Panc1 (cell line): ENCODE measurements around the gene CLEC16A.

Source experiments
- POLR2AphosphoS5 ChIP-seq: IDR thresholded peaks from 2 replicates; pipeline ENCODE4 v1.6.1; 2012; ENCODE audit warnings: mild to moderate bottlenecking, low read depth, low read length, moderate library complexity
- TCF7L2 ChIP-seq: IDR thresholded peaks from 2 replicates; pipeline ENCODE4 v1.6.1; 2011; ENCODE audit warnings: mild to moderate bottlenecking, low read depth, low read length, inconsistent platforms
- TF ChIP-seq, protein P1 (sequence below), 2 experiments: IDR thresholded peaks; 2 replicates each; pipeline ENCODE4 v1.6.1; 2011 to 2012; ENCODE audit warnings: low read depth in 2 of 2, control low read depth in 1 of 2, low read length in 1 of 2, mild to moderate bottlenecking in 1 of 2, moderate library complexity in 1 of 2; ENCODE audit not compliant: insufficient read depth in 1 of 2
- TF ChIP-seq, protein P2 (sequence below): fragments of 450-650 bp; IDR thresholded peaks from 2 replicates; pipeline ENCODE4 v1.5.1; 2017; ENCODE audit warnings: mild to moderate bottlenecking

DNA sequence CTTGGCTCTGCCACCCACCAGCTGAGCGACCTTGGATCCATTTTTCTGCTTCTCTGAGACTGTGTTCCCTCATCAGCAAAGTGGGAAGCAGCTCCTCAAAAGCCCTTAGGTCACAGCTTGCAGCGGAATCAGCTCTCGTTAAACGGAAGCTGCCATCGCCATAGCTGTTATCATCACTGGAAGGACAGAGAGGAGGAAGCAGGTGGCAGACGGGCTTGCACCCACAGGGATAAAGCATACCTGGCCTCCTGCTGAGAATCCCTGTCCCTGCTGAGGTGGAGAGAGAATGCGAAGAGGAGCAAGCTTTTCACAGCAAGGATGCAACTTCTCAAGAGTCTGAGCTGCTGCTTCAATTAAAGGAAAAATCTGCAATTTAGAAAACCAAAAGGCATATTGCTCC lies 106.6 kb downstream of the CLEC16A start:
- TF ChIP-seq, protein P1, sequence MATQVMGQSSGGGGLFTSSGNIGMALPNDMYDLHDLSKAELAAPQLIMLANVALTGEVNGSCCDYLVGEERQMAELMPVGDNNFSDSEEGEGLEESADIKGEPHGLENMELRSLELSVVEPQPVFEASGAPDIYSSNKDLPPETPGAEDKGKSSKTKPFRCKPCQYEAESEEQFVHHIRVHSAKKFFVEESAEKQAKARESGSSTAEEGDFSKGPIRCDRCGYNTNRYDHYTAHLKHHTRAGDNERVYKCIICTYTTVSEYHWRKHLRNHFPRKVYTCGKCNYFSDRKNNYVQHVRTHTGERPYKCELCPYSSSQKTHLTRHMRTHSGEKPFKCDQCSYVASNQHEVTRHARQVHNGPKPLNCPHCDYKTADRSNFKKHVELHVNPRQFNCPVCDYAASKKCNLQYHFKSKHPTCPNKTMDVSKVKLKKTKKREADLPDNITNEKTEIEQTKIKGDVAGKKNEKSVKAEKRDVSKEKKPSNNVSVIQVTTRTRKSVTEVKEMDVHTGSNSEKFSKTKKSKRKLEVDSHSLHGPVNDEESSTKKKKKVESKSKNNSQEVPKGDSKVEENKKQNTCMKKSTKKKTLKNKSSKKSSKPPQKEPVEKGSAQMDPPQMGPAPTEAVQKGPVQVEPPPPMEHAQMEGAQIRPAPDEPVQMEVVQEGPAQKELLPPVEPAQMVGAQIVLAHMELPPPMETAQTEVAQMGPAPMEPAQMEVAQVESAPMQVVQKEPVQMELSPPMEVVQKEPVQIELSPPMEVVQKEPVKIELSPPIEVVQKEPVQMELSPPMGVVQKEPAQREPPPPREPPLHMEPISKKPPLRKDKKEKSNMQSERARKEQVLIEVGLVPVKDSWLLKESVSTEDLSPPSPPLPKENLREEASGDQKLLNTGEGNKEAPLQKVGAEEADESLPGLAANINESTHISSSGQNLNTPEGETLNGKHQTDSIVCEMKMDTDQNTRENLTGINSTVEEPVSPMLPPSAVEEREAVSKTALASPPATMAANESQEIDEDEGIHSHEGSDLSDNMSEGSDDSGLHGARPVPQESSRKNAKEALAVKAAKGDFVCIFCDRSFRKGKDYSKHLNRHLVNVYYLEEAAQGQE (IDR thresholded peaks at IDR 0.05; ENCODE audit: insufficient read depth in 1 of 2, low read depth in 2 of 2, low read length in 1 of 2) = no peak
- TF ChIP-seq, protein P2, sequence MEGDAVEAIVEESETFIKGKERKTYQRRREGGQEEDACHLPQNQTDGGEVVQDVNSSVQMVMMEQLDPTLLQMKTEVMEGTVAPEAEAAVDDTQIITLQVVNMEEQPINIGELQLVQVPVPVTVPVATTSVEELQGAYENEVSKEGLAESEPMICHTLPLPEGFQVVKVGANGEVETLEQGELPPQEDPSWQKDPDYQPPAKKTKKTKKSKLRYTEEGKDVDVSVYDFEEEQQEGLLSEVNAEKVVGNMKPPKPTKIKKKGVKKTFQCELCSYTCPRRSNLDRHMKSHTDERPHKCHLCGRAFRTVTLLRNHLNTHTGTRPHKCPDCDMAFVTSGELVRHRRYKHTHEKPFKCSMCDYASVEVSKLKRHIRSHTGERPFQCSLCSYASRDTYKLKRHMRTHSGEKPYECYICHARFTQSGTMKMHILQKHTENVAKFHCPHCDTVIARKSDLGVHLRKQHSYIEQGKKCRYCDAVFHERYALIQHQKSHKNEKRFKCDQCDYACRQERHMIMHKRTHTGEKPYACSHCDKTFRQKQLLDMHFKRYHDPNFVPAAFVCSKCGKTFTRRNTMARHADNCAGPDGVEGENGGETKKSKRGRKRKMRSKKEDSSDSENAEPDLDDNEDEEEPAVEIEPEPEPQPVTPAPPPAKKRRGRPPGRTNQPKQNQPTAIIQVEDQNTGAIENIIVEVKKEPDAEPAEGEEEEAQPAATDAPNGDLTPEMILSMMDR = no peak
- TF ChIP-seq POLR2AphosphoS5 (no peak), TCF7L2 (no peak)
